Measurements from ENCODE around the gene MROH8. TPM values are rescaled to one million over a fixed set of nuclear protein-coding genes. Genes with fewer than 3 reads are reported as not detected.
"Not testable (repeated sequence)": the region's sequence is repeated elsewhere in the genome, so short reads cannot be mapped to it uniquely, and the experiment has no call there.

The MROH8 gene
- polyA plus RNA-seq, 1 donor from 2014 or later: 3.2 TPM

- H3K9ac ChIP-seq (ENCODE audit: low read length): no peak overlapping the region
- H2AFZ ChIP-seq (ENCODE audit: low read depth, low read length): no peak overlapping the region
- H3K9me2 ChIP-seq (ENCODE audit: insufficient read depth, low read length): no peaks in the 10 kb centered on the region
Observed at GRCh38 chr20:37071481-37071911, 107.9 kb downstream of the MROH8 start.

DNA sequence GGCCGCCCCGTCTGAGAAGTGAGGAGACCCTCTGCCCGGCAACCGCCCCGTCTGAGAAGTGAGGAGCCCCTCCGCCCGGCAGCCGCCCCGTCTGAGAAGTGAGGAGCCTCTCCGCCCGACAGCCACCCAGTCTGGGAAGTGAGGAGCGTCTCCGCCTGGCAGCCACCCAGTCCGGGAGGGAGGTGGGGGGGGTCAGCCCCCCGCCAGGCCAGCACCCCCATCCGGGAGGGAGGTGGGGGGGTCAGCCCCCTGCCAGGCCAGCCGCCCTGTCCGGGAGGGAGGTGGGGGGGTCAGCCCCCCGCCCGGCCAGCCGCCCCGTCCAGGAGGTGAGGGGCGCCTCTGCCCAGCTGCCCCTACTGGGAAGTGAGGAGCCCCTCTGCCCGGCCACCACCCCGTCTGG lies 109.8 kb downstream of the MROH8 start:
- not testable (repeated sequence) for H3K36me3 ChIP-seq (ENCODE audit: insufficient read depth, low read length); H3K4me3 ChIP-seq (ENCODE audit: low read length); H3K79me2 ChIP-seq (replicated peaks; ENCODE audit: insufficient read depth, low read length); H4K20me1 ChIP-seq (ENCODE audit: insufficient read depth); H3K4me2 ChIP-seq (ENCODE audit: low read length); H3K27ac ChIP-seq (ENCODE audit: low read length); H2AFZ ChIP-seq (ENCODE audit: low read depth, low read length); H3K9ac ChIP-seq (ENCODE audit: low read length); H3K27me3 ChIP-seq (ENCODE audit: insufficient read depth, low read depth, low read length); H3F3A ChIP-seq (ENCODE audit: insufficient read depth, low read length, poor library complexity, severe bottlenecking); H3K9me3 ChIP-seq (ENCODE audit: low read length); H3K9me2 ChIP-seq (ENCODE audit: insufficient read depth, low read length)

More at GRCh38 chr20:37071481-37071911, 107.9 kb downstream of the MROH8 start:
- Histone ChIP-seq H4K20me1 (ENCODE audit: insufficient read depth) (no peaks in the 10 kb centered on the region), H3K79me2 (replicated peaks; ENCODE audit: insufficient read depth, low read length) (no peaks in the 10 kb centered on the region), H3K4me2 (ENCODE audit: low read length) (no peak overlapping the region), H3K4me3 (ENCODE audit: low read length) (no peak overlapping the region), H3K27me3 (ENCODE audit: insufficient read depth, low read depth, low read length) (no peaks in the 10 kb centered on the region), H3K27ac (ENCODE audit: low read length) (no peak overlapping the region), H3F3A (ENCODE audit: insufficient read depth, low read length, poor library complexity, severe bottlenecking) (no peaks in the 10 kb centered on the region), H3K9me3 (ENCODE audit: low read length) (no peaks in the 10 kb centered on the region), H3K36me3 (ENCODE audit: insufficient read depth, low read length) (no peaks in the 10 kb centered on the region)
- TF ChIP-seq MXI1 (conservative IDR thresholded peaks at IDR 0.05; ENCODE audit: poor library complexity, severe bottlenecking) (no peak), RAD21 (conservative IDR thresholded peaks at IDR 0.05) (no peak), CTCF (IDR thresholded peaks at IDR 0.05; ENCODE audit: poor library complexity, severe bottlenecking) (no peak), EP300 (conservative IDR thresholded peaks at IDR 0.05; ENCODE audit: poor library complexity, severe bottlenecking) (no peak), SMC3 (conservative IDR thresholded peaks at IDR 0.05; ENCODE audit: poor library complexity) (no peak), POLR2AphosphoS5 (IDR thresholded peaks at IDR 0.05) (no peak), EZH2 (IDR thresholded peaks at IDR 0.05; ENCODE audit: borderline replicate concordance, insufficient read depth, low read length, poor library complexity, severe bottlenecking) (no peak), REST (IDR thresholded peaks at IDR 0.05; ENCODE audit: borderline replicate concordance) (no peak), TAF1 (IDR thresholded peaks at IDR 0.05; ENCODE audit: low read depth) (no peak)

GRCh38 chr20:37066168-37066567 lies 113.2 kb downstream of the MROH8 start:
- H3F3A ChIP-seq (ENCODE audit: insufficient read depth, low read length, poor library complexity, severe bottlenecking): no peaks in the 10 kb centered on the region
- TF ChIP-seq MXI1 (conservative IDR thresholded peaks at IDR 0.05; ENCODE audit: poor library complexity, severe bottlenecking) (no peak), EZH2 (IDR thresholded peaks at IDR 0.05; ENCODE audit: borderline replicate concordance, insufficient read depth, low read length, poor library complexity, severe bottlenecking) (no peak), SMC3 (conservative IDR thresholded peaks at IDR 0.05; ENCODE audit: poor library complexity) (no peak), REST (IDR thresholded peaks at IDR 0.05; ENCODE audit: borderline replicate concordance) (no peak), CTCF (IDR thresholded peaks at IDR 0.05; ENCODE audit: poor library complexity, severe bottlenecking) (no peak), RAD21 (conservative IDR thresholded peaks at IDR 0.05) (no peak), EP300 (conservative IDR thresholded peaks at IDR 0.05; ENCODE audit: poor library complexity, severe bottlenecking) (no peak), TAF1 (IDR thresholded peaks at IDR 0.05; ENCODE audit: low read depth) (no peak), POLR2AphosphoS5 (IDR thresholded peaks at IDR 0.05) (no peak)
- no peaks in the 10 kb centered on the region for H3K36me3 ChIP-seq (ENCODE audit: insufficient read depth, low read length)
- no peaks in the 10 kb centered on the region for H3K79me2 ChIP-seq (replicated peaks; ENCODE audit: insufficient read depth, low read length)
- no peaks in the 10 kb centered on the region for H4K20me1 ChIP-seq (ENCODE audit: insufficient read depth)
- no peaks in the 10 kb centered on the region for H3K9me2 ChIP-seq (ENCODE audit: insufficient read depth, low read length)
- no peaks in the 10 kb centered on the region for H3K9me3 ChIP-seq (ENCODE audit: low read length)
- H3K4me3 ChIP-seq (ENCODE audit: low read length): no peak overlapping the region
- no peak overlapping the region for H3K9ac ChIP-seq (ENCODE audit: low read length)
- no peak overlapping the region for H3K4me2 ChIP-seq (ENCODE audit: low read length)
- H2AFZ ChIP-seq (ENCODE audit: low read depth, low read length): no peak overlapping the region
- H3K27me3 ChIP-seq (ENCODE audit: insufficient read depth, low read depth, low read length): no peaks in the 10 kb centered on the region
- H3K27ac ChIP-seq (ENCODE audit: low read length): no peak overlapping the region
